LHCN-M2 (cell line): ENCODE measurements around the gene MSL3. TPM values are rescaled to one million over a fixed set of nuclear protein-coding genes. Genes with fewer than 3 reads are reported as not detected.

Experiments
- DNase-seq: peaks from one replicate; pipeline ENCODE4 v3.0.0-alpha.2; 2012; ENCODE audit warnings: low read depth
- total RNA-seq: library from RNA; depleted of rRNA; stranded (reverse); fragments of >200 nt; gene quantifications from 2 replicates; pipeline ENCODE4 v1.2.3, GENCODE V29; 2014

Gene MSL3
- total RNA-seq, 1 experiment from 2014 or later, result 27.7 TPM

DNA sequence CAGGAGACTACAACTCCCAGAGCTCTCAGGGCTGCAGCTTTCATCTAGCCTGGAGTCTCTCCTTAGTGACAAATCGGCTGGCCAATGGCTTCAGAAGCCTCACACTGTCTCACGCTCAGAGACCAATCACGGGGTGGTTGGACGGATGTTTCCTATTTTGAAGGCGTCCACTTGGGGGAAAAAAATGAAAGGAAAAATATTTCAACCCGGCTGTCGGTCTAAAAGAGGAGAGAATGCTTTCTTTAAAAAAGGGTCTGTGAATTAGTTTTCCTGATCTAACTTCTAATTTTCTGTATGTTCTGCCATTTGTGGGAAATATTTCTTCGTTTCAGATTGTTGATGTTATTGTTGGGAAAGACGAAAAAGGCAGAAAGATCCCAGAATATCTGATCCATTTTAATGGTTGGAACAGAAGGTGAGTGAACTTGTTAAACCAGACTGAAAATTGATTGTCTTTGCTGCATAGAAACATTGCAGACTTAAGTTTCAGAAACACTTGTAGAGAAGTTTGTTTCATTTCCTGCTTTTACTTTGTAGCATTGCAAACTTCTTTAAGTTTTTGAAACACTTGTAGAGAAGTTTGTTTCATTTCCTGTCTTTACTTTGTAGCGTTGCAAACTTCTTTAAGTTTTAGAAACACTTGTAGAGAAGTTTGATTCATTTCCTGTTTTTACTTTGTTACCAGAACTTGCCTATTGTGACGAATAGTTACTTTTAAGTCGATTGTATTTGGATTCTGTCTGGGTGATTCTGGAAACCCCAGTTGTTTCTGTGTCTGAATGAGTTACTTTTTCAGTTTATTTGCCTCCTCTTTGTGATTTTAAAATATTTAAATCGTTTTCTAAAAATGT, 1.6 kb downstream of the MSL3 start:
- DNase-seq, result peak; percentile 90

DNA sequence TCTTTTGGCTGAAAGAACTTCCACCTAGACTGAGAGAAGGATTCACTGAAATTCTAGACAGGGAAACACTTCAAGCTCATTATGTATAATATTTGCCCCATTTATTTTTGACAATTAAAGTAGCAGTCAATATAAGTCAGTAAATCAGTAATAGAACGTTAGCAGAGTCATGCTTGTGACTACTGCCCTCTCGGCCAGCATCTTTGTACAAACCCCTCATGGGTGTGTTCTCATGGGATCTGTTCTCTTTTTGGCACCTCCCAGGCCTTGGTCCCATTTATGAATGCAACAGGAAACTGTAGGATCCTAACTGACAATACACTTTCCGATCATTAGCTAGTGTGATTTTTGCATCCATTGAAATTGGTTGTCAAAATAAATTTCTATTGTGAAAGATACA, 2.9 kb downstream of the MSL3 start:
- no peak for DNase-seq

DNA sequence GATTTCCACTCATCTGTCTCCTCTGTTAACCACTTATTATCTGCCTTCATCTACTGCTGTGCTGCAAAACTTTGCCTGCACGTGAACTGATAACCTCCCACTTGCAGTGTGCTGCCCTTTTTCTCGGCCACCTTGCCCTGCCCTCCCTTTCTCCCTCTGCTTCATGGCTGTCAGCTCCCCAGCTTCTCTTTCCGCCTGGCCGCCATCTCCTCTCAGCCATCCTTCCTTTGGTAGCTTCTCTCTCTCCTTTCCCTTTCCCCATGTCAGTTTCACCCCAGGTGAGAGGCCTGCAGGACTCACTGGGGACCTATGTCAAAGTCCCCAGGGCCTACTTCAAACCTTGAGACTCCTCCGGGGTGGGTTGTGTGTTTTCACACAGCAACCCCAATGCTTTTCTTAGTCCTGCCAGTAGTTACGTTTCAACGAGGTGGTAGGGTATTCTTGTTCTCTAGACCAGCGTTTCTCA, 6.6 kb downstream of the MSL3 start:
- no peak for DNase-seq

DNA sequence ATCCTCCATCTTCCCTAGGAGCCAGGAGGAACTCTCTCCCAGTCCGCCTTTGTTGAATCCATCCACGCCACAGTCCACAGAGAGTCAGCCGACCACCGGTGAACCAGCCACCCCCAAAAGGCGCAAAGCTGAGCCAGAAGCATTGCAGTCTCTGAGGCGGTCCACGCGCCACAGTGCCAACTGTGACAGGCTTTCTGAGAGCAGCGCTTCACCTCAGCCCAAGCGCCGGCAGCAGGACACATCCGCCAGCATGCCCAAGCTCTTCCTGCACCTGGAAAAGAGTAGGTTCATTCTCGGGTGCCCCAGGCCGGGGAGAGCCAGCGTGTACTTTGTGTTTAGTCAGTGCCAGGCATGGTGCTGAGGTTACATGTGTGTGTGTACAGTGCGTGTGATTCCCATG, 7.4 kb downstream of the MSL3 start:
- DNase-seq, result no peak

DNA sequence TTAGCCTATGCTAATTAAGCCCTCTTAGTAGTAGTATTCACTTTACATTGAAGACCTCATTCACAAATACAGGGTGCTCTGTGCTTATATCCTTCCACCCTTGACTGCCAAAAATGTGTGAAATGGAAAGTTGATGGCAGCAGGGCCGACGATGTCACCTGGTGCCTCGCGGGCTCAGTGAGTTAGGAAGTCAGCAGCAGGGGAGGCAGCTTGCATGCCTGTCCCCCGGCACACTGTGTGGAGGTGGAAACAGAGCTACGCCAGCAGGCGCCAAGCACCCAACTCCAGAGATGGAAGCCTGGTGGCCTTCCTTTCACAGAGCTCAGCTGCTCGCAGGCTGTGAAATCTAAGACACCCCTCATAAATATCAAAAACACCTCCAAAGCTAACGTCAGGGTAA, 8.4 kb downstream of the MSL3 start:
- no peak for DNase-seq

DNA sequence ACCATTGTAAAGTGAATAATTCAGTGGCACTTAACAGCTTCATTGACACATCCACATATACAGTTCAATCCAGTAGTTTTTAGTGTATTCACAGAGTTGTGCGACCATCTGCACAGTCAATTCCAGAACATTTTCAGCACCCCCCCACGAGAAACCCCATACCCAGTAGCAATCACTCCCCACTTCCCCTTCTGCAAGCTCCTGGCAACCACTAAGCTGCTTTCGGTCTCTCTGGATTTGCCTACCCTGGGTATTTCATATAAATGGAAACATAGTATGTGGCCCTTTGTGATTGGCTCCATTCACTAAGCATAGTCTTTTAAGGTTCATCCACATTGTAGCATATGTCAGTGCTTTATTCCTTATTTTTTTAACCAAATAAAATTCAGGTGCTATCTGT, 10.0 kb downstream of the MSL3 start:
- no peak for DNase-seq

DNA sequence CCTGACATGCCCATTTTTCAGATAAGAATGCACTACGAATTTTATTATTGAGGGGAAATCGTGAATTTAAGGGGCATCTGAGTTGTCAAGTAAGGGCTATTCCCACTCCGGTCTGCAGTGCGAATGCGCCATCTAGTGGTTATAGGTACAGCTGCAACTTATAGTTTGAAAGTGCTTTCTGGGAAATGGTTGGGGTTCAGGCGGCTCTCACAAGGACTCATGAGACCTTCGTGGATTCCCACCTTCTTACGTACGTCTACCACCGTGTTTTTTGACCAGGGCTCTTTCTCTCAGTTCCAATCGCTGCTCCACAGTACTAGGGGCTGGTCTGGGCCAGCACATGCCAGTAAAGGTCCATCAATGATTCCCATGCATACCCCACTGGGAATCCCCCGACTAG, 12.3 kb downstream of the MSL3 start:
- DNase-seq, result peak; percentile 39

DNA sequence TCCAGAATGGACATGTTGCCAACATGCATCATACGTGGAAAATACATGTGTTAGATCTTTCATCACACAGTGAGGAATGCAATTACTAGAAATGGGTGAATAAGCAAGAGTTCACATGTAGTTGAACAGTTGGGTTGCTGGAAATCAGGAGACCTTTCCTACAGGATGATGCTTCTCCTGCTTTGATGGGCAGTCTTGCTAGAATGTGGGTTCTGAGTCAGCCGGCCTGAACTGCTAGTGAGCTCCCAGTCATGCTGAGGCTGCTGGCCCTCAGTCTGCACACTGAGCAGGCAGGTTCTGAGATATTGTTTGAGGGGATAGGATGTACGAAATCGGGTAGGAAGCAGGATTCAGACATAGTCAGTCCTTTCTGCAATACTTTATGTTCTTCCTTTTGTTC, 20.2 kb downstream of the MSL3 start:
- DNase-seq, result no peak

DNA sequence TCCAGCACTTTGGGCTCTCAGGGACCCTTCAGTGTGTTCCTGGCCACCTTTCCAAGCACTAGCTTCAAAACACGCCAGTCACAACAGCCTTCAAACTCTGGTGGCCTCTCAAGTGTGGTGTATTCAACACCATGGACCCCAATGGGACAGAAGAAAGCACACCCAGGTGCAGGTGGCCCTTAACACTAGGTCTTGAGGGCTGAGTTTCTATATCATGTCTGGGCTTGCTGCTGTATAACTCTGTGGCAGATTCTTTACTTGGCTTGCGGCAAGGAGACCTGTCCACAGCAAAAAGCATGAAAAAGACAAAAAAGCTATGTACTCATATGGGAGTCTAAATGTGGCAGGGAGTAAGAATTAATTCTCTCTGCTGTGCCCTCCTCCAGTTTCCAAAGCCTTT, 23.1 kb downstream of the MSL3 start:
- DNase-seq, result no peak

DNA sequence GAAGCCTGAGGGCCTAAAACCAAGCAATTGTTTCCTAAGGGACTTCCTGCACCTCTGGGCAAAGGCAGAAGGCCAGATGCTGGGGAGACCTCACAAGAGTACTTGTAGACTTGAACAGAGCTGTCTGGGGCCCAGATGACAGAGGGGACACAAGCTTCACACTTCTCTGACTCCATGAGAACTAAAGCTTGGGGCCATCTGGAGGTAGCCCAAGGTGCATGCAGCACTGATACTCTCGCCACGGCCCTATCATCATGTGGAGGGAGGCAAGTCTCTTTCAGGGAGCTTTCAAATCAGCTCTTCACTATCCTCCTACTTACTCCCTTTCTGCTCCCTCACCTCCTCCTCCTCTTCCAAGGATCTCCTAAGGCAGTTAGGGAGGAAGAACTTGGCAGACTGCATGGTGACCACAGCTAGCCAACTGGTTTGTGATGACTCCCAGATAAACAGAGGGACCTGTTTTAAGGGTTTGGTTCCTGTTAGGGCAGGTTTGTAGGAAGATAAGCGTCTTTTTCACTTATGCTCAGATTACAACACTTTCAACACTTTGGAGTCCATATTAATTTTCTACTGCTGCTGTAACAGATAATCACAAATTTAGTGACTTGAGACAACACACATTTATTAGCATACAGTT, 23.8 kb downstream of the MSL3 start:
- no peak for DNase-seq

DNA sequence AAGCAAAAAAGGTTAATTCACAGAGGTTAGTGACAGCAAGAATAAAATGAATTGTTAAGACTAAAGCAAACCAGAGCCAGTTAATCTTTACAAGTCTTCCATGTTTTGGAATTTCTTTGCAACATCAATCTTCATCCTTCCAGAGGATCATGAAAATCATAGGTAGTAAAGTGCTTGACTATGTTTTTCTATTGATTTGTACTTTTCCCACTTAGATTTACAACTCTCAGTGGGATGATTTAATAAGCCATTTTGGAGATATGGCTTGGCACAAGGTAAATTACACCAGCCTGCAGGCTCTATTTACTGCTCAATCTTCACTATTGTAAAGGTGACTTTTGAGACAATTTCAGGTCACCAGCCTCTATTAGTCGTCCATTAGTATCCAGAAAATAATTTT, 26.5 kb downstream of the MSL3 start:
- DNase-seq, result no peak

DNA sequence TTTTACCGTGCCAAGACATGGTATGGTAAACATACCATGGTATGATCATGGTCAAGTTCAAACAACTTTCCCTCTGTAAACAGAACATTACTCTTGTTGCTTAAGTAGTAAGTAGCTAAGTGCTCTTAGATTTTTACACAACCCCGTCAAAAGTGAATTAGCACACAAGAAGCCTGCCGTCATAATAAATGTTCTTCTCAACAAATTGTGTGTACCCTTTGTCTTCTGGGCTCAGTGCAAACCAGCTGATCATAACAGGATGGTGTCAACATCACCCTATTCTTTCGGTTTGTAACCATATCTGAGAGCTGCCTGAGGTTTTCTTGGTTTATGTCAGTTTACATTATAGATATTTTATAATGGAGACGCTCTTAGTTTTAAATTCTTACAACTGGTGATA, 28.8 kb downstream of the MSL3 start:
- no peak for DNase-seq

DNA sequence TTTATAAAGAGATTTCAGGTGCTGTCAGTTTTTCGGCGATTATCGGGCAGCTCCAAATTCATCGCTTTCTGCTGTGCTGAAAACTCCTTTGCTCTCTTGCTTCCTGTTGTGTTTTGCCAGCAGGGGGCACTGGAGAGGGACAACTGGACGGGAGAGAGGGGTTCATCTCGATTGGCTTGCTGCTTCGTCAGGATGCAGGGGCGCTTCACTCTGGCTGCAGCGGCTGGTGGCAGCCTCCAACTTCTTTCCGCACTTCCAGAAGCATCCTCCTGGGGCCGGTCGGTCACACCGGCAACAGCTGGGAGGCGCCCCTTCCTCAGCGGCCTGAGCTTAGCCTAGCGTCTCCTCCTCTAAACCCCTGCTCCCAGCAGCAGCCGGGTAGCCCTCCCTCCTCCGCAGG, 29.5 kb downstream of the MSL3 start:
- peak; percentile 76 for DNase-seq

DNA sequence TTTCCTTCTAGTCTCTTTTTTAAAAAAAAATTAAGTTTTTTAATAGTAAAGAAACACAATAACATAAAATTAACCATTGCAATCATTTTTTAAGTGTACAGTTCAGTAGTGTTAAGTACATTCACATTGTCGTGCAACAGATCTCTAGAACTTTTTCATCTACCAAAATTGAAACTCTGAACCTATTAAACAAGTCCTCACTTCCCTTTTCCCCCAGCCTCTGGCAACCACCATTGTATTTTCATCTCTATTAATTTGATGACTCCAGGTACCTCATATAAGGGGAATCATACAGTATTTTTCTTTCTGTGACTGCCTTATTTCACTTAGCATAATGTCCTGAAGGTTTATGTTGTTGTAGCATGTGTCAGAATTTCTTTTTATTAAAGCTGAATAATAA, 31.8 kb downstream of the MSL3 start:
- no peak for DNase-seq

DNA sequence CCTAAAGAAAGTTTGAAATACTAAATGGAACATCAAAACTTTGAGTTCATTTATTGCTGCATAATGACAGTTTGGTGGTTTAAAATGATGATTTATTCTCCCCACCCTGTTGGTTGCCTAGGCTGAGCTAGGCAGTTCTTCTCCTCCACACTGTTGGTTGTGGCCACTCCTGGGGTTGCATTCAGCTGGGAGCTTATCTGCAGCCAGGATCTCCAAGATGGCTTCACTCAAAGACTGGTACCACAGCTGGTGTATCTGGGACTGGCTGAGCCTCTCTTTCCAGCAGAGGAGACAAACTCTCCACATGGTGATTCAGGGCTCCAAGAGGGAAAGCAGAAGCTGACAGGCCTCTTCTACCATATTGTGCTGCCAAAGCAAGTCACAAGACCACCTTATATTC, 33.1 kb downstream of the MSL3 start:
- DNase-seq, result no peak

DNA sequence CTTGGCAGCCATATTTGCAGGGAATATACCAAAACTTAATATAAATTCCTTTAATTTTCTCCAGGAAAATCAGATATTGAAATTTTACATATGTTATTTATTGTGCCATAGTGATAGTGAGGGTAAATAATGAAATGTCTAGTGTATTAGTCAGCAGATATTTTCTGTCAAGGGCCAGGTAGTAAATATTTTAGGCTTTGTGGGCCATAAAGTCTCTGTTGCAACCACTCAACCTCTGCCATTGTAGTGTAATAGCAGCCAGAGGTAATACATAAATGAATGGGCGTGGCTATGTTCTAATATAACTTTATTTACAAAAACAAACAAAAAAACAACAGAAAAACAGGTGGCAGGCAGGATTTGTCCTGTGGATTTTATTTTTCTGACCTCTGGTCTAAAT, 33.5 kb downstream of the MSL3 start:
- DNase-seq, result no peak

DNA sequence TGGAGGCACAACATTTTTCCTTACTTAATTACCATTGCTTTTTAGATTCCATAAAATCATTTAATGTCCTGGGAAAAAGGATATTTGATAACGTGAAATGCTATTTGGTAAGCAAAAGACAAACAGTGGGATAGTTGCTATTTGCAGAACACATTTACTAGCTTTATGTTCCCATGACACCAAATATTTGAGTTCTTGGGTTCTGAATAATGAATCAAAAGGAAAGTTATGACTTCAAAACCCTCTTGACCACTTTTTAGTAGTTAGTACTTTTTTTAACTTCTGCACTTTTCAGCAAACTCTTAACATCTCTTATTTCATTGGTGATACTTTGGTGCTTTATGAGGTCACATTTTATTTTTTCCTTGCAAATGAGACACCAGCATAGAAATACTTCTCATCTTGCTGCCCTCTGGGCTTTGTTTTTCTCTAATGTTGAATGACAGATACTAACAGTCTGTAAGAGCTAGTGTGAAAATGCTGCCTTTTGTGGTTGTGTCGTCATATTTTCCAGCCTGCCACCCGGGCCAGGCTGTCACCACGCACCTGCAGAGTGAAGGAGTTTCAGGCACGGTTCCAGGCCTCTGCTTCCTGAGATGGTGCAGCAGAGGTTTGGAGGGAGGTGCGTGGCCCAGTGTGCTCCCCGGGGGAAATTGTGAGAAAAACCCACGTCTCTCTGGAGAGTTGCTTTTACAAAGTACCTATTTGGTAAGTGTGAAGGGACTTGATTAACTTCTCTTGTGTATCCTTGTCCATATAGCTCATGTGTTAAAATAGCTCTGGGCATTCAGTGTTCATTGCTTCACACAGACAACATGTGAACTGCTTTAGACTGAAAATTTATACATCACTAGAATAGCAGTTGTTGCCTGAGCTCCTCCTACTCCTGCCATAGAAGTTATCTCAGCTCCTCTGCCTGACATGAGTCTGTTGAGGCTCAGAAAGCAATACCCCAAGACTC, 34.7 kb downstream of the MSL3 start:
- DNase-seq, result no peak

DNA sequence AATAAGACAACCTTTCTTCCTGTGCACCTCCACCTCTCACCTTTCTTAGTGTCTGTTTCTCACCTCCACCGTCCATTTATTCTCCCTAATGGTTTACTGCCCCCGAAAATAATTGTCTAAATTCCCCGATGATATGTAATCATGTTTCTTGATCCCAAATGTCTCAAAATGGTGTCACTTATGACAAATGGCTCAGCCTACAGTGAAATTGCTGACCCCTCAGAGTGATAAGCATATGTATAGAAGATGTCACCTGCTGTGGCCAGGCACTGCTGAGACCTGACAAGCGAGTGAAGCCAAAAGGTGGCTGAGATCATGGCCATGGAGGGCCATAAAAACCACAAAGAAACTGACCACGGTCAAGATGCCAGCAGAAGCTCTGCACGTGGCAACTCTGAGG, 35.7 kb downstream of the MSL3 start:
- no peak for DNase-seq

DNA sequence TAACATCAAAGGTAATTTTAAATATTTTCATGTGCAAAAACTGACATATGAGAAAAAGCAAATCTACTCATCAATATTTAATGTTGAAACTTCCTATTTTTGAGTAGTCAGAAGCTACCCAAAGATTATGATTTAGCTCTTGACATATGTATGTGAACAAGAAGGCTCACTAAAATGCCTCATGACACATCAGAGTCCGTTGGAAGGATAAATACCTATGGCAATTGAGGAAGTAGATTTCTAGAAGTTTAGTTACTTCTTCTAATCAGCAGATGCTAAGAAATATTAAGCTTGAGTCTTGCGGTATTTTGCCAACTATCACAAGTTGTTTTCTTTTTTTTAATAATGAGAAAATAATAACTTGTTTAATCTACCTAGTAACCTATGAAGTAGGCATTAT, 55.3 kb downstream of the MSL3 start:
- DNase-seq, result no peak
